ENCODE results near the gene LRRC8C.
A peak's percentile ranks its signal among the peaks of the same experiment; 100 is the strongest.

Gene LRRC8C

DNA sequence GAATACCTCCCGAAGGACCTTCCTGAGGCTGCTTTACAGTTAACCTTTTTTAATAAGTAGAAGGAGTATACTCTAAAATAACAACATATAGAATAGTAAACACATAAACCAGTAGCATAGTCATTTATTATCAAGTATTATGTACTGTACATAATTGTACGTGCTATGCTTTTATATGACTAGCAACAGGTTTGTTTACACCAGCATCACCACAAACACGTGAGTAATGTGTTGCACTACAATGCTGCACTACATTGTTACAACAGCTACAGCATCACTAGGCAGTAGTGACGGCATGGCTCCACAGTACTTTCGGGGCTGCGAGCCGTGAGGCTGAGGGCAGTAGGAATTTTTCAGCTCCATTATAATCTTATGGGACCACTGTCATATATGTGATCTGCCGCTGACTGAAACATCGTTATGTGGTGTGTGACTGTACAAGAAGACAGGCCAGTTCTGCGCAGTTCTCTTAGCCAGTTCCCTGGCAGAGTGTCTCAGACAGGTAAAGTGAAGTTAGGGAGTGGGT is 105.1 kb downstream of the LRRC8C start:
- DNase-seq, result no peak

DNA sequence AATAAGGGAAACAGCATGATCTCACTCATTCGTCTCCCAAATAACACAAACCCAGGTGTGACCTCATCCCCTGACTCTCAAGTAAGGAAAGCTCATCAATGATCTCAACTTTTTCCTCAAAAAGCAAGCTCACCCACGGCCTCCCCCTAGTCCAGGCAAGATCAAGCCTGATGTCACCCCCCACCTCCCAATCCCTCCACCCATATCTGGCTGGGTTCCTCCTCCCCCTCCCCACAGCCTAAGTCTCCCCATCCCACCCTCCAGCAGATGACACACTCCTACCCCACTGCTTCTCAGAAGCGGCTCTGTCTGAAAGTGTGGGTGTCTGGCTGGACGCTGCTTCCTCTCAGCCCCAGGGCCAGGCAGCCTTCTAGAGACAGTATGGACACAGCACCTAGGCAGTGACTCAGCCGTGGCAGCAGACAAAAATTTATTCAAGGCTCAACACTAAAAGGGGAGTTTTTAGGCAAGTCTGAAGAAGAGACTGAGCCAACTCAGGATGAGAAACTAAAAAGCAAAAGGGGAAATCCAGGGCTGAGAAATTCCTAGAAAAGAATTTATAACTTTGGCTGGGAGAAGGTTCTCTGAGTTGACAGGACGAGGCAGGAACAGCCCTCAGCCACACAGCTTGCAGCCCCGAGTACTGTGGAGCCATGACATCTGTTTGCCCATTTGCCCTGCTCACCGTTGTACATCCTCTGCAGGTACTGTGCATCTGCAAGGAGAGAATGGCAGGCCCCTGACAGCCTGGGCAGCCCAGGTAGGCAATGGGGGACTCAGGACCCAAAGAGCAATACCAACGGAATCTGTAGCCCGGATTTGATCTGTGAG is 106.3 kb downstream of the LRRC8C start:
- peak; percentile 40 for DNase-seq

DNA sequence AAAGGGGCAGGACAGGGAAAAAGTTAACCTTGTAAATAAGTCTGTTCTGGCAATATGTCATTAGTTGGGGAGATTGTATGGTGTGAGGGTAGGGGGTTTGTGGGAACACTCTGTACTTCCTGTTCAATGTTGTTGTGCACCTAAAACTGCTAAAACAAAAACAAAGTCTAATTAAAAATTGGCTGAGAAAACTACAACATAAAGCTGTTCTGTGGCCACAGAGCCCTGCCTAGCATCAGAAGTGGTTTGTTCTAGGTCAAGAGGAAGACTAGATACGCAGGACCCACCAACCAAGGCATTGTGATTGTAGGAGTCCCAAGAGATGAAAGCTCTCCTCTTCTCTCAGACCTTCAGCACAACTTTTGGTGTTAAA is 106.9 kb downstream of the LRRC8C start:
- DNase-seq, result no peak

DNA sequence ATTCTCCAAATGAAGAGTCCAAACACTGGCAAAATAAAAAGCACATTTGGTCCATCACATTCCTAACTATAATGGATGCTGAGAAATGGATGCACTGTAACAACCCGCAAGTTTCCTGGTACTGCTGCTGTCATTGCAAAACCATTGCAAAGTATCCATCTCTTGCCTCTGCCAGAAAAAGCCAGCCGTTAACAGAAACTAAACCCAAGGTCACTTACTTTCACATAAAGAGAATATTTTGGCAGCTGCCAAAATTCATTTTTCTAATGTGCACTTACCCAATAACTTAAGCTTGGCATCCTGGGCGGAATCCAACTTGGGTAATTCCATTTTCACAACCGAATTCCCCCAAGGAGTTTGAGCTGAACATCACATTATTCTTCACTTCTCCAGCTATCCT is 110.9 kb downstream of the LRRC8C start:
- DNase-seq, result no peak

DNA sequence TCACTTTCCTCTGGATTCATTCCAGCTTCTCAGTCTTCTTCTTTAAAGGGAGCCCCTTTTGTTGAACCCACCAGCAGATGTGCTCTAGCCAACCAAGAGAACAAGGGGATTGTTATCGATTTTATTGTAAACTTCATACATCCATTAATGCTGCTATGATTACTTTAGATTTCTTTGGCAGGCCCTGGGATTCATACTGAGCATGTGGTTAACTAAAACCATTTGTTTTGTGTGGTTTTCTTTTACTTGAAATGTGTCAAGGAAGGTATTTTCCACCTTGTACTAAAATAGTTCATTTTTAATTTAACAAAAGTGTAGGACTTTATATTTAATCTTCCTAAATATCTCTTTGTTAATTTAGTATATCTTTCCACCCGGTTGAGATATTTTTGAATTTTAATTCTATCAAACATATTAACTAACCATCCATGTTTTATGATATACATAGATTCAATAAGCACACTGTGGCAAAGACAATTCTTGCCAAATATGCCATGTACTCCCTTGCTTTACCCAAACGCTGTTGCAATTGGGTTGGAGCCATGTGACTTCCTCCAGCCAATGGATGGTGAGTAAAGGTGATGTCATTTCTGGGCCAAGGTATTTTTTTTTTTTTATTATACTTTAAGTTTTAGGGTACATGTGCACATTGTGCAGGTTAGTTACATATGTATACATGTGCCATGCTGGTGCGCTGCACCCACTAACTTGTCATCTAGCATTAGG is 113.7 kb downstream of the LRRC8C start:
- DNase-seq, result no peak

DNA sequence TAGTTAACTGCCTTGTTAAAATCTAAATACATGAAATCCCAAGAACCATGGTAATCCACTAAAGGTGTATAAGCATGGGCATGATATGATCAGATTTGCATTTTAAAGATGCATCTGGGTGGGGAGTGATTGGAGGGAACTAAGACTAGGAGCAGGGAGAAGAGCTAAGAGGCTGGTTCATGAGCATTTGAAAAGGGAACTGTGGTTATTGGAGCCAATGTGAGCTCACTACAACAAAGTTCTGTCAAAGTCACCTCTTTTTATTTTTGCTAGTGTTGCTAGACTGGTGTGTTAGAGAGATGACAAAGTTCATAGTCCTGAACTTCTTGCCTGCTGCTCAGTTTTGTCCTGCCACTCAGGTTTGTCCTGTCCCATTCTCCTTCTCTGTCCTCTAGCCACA is 120.8 kb downstream of the LRRC8C start:
- DNase-seq, result no peak

DNA sequence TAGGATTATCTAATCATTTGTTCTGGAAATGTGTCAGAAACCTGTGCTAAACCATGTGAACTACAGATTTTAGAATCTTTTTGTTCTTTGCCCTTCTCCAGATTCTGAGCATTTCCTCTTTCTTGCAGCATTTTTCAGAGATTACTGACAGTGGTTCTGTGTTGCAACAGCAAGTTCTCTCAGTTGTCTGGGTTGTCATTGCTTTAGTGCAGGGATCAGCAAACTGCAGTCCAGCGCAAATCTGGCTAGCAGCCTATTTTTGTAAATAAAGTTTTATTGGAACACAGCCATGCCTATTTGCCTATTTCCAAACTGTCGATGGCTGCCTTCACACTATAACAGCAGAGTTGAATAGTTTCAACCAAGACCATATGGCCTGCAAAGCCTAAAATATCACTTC is 121.6 kb downstream of the LRRC8C start:
- no peak for DNase-seq

DNA sequence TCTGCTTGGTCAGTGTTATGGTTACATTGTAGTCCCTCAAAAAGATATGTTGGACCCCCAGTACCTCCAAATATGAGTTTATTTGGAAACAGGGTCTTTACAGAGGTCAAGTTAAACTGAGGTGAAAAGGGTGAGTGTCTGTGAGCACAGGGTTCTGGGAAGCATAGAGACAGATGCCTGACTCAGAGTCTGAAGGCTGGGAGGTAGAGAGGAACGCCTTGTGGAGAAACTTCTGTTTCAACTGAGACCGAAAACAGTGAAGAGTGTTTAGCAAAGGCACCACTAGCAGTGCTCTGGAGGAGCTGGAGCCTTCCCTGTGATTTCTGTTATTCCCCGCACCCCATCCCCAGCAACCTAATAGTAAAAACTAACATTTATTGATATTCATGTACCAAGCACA is 122.7 kb downstream of the LRRC8C start:
- DNase-seq, result no peak

DNA sequence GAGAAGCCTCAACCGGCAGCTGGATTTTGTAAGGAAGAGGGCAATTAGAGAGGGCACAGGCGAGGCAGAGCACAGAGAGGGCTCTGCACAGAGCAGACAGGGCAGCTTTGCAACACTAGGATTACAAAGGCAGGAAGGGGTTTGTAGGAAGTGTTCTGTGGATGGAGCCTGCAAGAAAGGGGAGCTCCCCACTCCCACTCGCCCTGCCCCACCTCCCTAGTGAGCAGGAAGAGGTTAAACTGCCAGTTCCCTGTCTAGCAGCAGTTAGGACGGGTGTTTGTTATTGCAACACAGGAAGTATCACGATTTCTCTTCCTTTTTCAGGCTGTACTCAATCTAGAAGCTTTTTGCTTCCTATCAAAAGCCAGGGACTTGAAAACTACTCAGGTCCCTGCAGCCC is 124.6 kb downstream of the LRRC8C start:
- DNase-seq, result peak; percentile 67

DNA sequence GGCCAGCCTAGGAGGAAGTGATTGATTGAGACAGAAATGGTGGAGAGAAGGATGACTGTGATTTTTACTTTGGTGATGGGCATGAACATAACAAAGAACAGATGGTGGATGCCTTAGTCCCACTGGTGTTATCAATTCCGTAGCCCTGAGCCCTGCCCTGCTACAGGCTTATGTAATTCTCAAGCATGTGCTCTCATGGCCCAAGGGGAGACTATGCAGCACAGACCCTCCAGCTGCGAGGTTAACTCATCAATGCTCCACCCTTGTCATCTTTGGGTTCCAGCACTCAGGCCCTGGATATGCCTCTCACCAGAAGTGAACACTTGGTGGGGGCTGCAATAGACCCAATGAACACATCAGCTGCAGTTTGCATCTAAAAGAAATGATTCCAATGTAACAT is 125.2 kb downstream of the LRRC8C start:
- no peak for DNase-seq

DNA sequence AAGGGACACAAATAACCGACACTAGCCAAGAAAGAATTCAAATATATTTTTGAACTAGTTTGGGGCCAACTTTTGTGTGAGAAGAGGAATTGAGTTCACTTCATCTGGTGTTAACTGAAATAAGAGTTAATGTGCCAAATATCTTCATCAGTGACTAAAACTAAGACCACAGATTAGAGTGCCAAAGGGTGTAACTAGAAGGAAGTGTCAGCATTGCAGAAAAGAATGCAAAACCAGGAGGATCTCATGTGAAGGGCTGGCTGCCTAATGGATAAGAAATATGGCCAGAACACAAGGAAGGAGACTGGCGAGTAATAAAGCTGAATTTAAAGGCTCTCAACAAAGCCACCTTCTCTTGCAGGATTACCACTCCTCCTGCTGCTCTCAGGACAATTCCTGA is 126.1 kb downstream of the LRRC8C start:
- DNase-seq, result no peak

DNA sequence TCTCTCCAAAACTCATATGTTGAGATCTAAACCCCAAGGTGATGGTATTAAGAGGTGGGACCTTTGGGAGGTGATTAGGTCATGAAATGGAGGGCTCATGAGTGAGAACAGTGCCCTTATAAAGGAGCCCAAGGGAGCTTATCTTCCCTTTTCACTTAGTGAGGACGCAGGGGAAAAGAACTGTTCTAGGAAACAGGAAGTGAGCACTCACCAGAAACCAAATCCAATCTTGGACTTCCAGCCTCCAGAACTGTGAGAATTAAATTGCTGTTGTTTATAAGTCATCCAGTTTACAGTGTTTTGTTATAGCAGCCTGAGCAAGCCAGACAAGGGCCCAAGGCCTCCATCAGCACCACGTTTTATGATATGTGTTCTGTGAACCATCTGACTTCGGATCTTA is 127.6 kb downstream of the LRRC8C start:
- no peak for DNase-seq

DNA sequence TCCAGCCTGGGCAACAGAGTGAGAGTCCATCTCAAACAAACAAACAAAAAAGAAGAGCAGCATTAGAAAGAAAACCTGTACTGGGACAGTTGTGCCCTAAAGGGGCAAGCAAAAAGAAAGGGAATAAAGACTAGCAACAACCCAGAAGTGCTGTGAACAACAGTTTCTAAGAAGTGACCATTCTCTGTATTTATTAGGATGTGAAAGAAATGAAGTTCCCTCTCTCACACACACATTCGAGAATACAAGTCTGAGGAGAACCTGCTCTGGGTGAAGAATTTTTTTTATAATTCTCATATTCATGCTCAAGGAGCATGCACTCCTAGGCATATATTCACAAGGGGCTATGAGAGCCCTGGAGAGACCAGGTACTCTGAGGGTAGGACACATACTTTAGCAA is 128.4 kb downstream of the LRRC8C start:
- no peak for DNase-seq

DNA sequence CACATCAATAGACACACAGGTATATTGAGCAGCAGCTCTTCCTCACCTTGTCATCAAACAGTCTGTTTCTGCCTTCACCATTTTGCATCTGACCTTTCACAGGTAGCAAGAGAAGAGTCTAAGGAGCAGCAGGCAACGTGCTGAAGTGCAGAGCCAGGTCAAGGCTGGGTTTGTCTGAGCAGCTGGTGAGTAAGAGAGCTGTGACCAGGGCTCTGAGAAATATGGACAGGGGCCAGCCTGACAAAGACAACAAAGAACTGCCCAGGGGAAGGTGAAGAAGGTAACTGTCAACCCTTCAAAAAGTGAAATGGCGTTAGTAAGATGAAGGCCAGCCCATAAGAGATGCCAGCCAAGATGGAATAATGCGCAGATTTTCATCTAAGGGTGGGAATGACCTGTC is 129.0 kb downstream of the LRRC8C start:
- no peak for DNase-seq

DNA sequence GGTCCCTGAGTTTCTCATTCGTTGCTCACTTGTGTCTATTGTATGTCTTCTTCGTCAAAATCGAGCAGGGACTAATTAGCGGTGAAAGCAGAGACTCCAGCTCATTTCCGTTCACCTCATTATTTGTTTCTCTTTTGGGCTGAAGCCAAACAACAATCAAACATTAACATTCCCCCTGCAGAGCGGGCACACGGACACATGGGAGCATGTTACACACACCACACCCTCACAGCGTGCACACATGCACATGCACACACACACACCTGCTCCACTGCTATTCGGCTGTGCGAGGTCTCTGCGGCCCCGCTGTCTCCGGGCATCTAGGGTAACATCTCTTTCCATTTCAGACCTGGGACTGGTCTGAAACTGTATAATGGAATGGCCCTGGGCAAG is 129.5 kb downstream of the LRRC8C start:
- DNase-seq, result no peak

DNA sequence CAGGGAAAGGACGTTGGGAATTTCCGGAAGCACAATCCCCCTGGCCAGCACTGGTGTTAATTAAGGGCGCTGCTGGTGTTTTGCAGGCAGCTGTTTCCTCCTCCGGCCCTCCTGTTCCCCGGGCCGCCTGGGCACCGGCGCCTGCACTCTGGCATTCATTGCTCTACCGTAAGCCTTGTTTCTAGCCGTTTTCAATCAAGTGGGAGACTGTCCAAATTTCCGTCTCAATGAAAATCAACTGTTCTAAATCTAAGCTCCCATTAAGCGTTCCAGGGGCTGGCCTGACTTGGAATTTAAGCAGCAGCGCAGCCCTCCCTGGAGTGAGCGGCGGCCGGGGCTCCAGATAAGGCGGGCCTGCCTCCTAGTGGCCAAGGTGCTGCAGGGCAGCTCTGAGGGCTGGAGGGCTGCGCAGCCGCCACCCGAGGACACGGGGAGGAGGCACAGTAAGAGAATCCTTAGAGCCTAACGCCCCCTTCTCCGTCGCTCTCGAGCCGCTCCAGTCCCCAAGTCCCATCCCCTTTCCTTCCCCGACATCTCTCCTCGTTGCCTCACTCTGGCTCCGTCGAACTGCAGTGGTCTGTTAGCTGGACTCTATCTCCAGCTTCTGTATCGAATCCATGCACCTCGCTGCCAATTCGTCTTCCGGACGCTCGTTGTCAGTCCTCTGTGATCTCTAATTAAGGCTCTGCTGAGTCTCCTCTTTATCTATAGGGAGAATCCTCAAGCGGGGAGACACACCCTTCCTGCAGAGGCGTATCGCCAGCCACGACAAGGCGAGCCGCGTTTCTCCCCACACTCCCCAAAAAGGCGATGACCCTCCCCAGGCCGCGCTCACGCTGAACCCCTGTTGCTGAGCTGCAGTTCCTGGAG is 130.1 kb downstream of the LRRC8C start:
- DNase-seq, result peak; percentile 90

DNA sequence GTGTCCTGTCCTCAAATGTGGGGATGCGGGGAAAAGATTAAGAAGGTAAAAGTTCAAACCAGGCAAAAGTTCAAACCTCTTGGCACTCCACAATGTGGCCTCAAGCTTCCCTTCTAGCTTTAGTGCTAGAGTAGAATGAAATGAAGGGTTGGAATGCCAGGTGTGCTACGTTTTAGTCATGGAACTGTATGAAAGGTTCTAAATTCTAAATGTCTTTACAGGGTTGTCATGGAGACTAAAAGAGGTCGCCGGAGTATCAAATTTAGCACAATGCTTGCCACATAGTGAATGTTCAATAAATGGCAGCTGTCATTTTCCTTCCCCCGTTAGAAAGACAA is 130.7 kb downstream of the LRRC8C start:
- no peak for DNase-seq

DNA sequence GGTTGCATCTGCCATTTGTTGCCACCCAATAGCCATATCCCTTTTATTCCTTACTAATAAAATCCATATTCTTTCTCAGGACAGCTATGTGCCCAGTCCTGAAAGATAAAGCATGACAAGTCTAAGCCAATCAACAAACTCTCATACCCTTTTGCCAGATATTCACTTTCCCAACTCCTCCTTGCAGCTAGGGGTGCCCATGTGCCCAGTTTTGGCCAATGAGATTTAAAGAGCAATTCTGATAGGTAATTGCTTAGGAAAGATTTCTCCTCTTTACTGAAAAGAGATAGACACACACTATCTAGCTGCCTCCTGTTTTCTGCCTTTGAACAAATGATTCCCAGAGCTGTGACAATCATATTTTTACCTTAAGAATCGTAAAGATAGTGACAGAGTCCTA is 132.9 kb downstream of the LRRC8C start:
- DNase-seq, result no peak

DNA sequence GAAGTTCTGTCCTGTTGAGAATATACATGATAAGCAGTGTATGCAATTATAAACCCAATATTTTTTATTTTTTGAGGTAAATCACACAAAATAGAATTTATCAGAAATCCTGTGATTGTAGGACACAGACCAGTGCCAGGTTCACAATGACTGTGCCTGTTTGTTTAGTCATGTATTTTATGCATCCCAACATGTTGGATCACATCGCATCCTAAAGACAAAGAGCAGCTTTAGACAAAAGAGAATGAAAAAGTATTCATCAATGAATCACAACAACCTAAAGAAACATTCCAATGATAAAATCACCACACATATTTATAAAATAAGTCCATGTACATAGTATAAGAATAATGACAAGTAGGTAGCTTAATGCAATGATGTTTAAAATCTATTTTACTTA is 134.7 kb downstream of the LRRC8C start:
- no peak for DNase-seq

All from CD4-positive, alpha-beta T cell treated with Interleukin-6 for 4 hours (primary cell).